Mesodermal cell (in vitro differentiated cells): ENCODE data around the gene CHCHD3.

Experiments
- H3K27ac ChIP-seq: 2 replicates; pipeline ENCODE4 v1.7.0; 2013; ENCODE audit warnings: mild to moderate bottlenecking, low read depth, low read length, moderate library complexity; ENCODE audit not compliant: severe bottlenecking
- H3K36me3 ChIP-seq: 2 replicates; pipeline ENCODE4 v1.7.1; 2013; ENCODE audit warnings: mild to moderate bottlenecking, low read length, moderate library complexity; ENCODE audit not compliant: control insufficient read depth, insufficient read depth
- H3K4me1 ChIP-seq: one replicate; pipeline ENCODE4 v1.7.1; 2013; ENCODE audit warnings: mild to moderate bottlenecking, low read length; ENCODE audit not compliant: insufficient read depth, control insufficient read depth, poor library complexity, severe bottlenecking
- H3K4me3 ChIP-seq: 2 replicates; pipeline ENCODE4 v1.7.0; 2013; ENCODE audit warnings: low read length, control low read depth, mild to moderate bottlenecking; ENCODE audit not compliant: insufficient read depth, poor library complexity, severe bottlenecking; ENCODE audit errors: extremely low read depth
- H3K9me3 ChIP-seq: 2 replicates; pipeline ENCODE4 v1.7.1; 2013; ENCODE audit warnings: mild to moderate bottlenecking, low read length, moderate library complexity; ENCODE audit not compliant: control insufficient read depth
- WGBS, 2 experiments: methylation state at CpG; one replicate each; pipeline ENCODE4 v1.1.5; 2013; ENCODE audit warnings: missing lambda C conversion rate in 2 of 2; ENCODE audit not compliant: insufficient coverage in 2 of 2; 5-methylcytosine and 5-hydroxymethylcytosine counted together

The CHCHD3 gene

DNA sequence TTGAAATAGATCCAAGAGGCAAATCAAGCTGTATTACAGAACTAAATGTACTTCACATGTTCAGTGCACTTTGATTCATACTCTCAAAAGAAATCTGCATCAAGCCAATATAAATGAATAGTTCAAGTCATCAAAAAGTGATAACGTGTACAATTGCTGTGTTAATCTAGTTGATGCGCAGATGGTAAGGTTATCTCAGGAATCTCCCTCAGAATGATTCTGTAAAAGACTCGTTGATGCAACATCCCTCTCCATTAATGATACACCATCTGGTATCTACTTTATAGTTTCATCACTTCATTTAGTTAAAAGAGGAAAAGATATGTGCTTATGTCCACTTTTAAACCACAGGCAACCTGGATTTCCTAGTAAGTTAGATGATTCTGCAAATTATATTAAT lies 200.6 kb downstream of the CHCHD3 start:
- peaks cover 13% of the 10 kb centered on the region for H3K36me3 ChIP-seq
- WGBS, 2 experiments = no CpG with 5 or more reads among the region's 3 CpGs
- H3K27ac ChIP-seq = no peak overlapping the region
- H3K9me3 ChIP-seq = no peaks in the 10 kb centered on the region
- H3K4me1 ChIP-seq = no peaks in the 10 kb centered on the region
- no peak overlapping the region for H3K4me3 ChIP-seq

DNA sequence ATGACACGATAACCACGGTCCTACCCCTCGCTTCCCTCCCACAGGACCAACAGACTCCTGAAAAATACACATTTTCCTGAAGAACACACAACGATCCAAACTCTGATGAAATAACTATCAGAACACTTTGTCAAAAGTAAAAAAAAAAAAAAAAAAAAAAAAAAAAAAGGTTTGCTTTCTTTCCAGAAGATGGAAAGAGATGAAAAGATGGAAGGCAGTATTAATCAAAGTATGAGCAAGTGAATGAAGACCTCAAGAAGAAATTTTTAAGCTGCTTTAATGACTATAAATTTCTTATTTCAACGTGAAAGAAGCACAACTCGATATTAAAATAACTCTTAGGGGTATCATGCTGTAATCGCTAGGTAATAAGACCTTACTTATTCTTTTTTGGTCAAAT lies 202.3 kb downstream of the CHCHD3 start:
- Histone ChIP-seq H3K9me3 (no peaks in the 10 kb centered on the region), H3K27ac (no peak overlapping the region), H3K4me3 (no peak overlapping the region), H3K36me3 (peaks cover 4% of the 10 kb centered on the region), H3K4me1 (no peaks in the 10 kb centered on the region)
- 83 to 87% methylated on average over 1 to 3 of the region's 7 CpGs for WGBS, 2 experiments

DNA sequence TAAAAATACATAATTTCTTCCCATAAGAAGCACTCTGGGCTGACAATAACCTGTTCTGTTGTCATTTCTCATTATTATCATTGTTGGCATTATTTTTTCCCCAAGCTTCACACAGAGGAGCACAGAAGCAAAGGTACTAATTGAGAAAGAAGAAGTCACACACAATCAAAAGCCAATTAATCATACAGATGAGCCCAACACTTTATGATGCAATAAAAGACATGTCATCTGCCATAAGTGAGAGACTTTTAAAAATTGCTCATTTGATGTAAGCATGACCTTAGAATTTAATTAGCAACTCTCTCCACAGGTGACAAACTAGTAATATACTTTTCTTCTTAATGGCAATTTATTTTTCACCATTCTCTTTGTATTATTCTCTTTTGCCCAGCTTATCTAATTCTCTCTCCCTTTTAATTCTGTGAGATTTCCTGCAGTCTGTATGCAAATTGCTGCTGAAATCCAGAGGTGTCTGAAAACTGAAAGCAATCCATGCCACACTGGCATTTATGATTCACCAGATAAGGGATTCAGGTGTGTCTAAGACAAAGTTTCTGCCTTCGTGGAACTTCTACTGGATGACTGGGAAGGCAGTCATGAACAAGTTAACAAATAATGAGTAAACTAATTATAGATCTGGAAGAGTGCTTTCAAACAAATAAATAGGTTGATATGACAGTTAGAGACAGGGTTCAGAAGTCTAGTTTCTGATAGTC lies 203.5 kb downstream of the CHCHD3 start:
- Histone ChIP-seq H3K4me1 (no peaks in the 10 kb centered on the region), H3K27ac (no peak overlapping the region), H3K4me3 (no peak overlapping the region), H3K9me3 (no peaks in the 10 kb centered on the region), H3K36me3 (peaks cover 2% of the 10 kb centered on the region)
- 100% methylated on average over 1 of the region's 1 CpG; no CpG with 5 or more reads in 1 of the 2 experiments for WGBS, 2 experiments

DNA sequence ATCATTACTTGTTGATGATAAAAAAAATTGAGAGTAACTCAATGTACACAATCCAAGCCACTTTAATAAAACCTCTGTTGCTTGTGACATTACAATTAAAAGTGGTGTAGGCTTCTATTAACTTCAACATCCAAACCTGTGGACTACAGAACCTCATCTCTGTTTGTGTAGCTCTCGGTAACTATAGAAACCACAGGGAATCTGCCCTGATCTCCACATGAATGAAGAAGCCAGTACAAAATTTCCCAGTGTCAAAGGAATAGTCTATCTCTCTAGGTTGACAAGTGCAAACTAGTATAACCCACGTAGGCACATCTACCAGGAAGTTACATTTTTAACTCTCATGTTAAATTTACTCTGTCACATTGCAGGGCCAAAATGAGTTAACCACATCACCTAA lies 204.3 kb downstream of the CHCHD3 start:
- no peaks in the 10 kb centered on the region for H3K4me1 ChIP-seq
- H3K4me3 ChIP-seq = no peak overlapping the region
- WGBS, 2 experiments = 22 to 65% methylated on average over 1 to 2 of the region's 2 CpGs
- H3K9me3 ChIP-seq = no peaks in the 10 kb centered on the region
- H3K36me3 ChIP-seq = no peaks in the 10 kb centered on the region
- H3K27ac ChIP-seq = no peak overlapping the region

DNA sequence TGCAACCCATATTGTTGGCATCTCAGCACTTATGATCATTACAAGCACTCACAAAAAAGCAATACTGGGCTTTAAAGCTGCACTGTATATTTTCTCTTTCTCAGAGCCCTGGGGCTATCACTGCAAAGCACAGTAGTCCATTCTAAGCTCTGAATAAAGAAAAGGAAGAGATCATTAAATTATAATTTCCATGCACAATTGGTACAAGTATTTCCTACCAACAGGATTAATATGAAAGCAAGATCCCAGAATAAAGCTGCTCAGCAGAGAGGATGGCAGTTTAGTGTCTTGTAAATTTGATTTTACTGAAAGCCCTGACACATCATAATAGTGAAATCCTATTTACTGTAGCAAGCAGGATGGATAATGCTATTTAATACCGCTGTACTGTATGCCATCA lies 205.3 kb downstream of the CHCHD3 start:
- Histone ChIP-seq H3K27ac (no peak overlapping the region), H3K9me3 (no peaks in the 10 kb centered on the region), H3K4me1 (no peaks in the 10 kb centered on the region), H3K4me3 (no peak overlapping the region), H3K36me3 (no peaks in the 10 kb centered on the region)
- 100% methylated on average over 1 of the region's 1 CpG; no CpG with 5 or more reads in 1 of the 2 experiments for WGBS, 2 experiments

DNA sequence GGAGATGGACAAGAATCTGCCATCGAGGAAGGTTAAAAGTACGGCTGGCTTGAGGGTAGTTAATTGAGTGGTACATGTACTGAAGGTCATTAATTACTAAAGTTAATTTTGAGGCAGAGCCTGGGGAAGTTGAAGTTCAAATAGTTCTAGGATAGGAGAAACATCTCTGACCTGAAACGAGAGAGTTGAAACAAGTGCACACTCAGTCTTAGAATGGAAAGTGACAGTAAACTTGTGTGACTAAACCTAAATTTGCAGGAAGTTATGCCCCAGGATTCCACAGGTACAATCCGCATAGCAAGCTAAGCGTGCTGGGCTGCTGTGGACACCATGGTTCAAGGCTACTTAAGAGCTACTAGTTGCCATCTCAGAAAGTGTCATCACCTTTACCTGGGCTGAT lies 209.9 kb downstream of the CHCHD3 start:
- Histone ChIP-seq H3K27ac (no peak overlapping the region), H3K4me3 (no peak overlapping the region), H3K4me1 (no peaks in the 10 kb centered on the region), H3K36me3 (no peaks in the 10 kb centered on the region), H3K9me3 (no peaks in the 10 kb centered on the region)
- 83 to 84% methylated on average over 4 to 5 of the region's 5 CpGs for WGBS, 2 experiments

DNA sequence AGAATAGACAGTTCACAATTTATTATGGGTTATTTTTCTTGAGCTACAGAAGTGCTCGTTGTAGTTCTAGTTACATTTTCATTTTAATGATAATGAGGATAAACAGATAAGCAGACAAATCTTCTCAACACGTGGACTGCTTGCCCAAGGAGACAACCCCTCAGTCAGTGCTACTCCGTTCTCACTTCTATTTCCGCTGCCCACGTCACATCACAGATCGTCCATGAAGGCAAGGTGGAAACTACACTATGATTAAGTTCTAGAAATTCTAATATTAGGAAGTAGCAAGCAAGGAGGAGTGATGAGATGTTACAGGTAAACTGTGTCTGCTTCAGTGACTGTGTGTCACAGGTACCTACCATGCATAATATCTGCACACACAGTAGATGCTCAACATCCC lies 210.5 kb downstream of the CHCHD3 start:
- no peaks in the 10 kb centered on the region for H3K4me1 ChIP-seq
- no peak overlapping the region for H3K4me3 ChIP-seq
- no peak overlapping the region for H3K27ac ChIP-seq
- H3K9me3 ChIP-seq = no peaks in the 10 kb centered on the region
- no peaks in the 10 kb centered on the region for H3K36me3 ChIP-seq
- 90% methylated on average over 3 of the region's 6 CpGs; no CpG with 5 or more reads in 1 of the 2 experiments for WGBS, 2 experiments

DNA sequence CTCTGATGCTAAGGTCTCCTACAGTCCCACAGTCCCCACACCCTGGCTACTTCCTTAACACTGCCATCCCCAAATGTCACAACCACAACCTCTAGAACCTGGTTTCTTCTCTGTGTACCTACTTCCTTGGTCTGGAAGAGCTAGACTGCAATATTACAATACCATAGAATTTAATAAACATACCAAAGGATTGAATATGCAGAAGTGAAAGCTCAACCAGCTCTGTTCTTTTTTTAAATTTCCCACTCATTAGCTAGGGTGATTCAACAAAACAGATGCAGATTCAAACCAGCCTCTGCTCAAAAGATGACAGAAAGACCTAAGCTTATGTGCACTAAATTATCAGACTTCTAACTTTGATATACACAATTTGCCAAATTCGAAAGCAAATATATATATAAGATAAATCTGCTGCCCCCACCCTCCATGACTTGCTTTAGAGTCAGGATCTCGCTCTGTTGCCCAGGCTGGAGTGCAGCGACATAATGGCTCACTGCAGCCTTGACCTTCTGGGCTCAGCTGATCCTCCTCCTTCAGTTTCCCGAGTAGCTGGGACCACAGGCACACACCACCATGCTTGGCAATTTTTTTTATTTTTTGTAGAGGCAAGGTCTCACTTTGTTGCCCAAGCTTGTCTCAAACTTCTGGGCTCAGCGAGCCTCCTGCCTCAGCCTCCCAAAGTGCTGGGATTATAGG lies 212.6 kb downstream of the CHCHD3 start:
- 88 to 94% methylated on average over 3 to 4 of the region's 5 CpGs for WGBS, 2 experiments
- no peak overlapping the region for H3K27ac ChIP-seq
- no peaks in the 10 kb centered on the region for H3K36me3 ChIP-seq

DNA sequence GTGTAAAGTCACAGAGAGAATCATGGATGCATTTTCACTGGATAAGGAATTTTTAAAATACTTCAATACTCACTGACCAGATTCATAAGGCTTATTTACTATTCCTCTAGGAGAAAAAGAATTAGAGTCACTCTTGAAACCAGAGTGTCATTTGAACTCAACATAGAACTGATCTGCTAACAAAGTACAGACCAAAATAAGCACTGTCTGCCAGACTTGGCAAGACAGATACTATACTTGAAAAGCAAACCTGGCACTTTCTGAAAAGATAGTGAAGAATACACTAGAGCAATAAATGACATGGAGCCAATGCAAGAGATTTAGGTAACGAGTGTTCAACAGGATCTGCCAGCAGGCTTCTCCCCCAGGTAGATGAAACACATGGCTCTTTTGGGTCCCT lies 215.3 kb downstream of the CHCHD3 start:
- no peaks in the 10 kb centered on the region for H3K4me1 ChIP-seq
- WGBS, 2 experiments = 80 to 100% methylated on average over 1 of the region's 1 CpG
- no peak overlapping the region for H3K4me3 ChIP-seq
- H3K27ac ChIP-seq = no peak overlapping the region
- H3K9me3 ChIP-seq = peaks cover 7% of the 10 kb centered on the region
- peaks cover 3% of the 10 kb centered on the region for H3K36me3 ChIP-seq

More for the DNA sequence above, 212.6 kb downstream of the CHCHD3 start:
- Histone ChIP-seq H3K4me3 (no peak overlapping the region), H3K9me3 (no peaks in the 10 kb centered on the region), H3K4me1 (no peaks in the 10 kb centered on the region)

DNA sequence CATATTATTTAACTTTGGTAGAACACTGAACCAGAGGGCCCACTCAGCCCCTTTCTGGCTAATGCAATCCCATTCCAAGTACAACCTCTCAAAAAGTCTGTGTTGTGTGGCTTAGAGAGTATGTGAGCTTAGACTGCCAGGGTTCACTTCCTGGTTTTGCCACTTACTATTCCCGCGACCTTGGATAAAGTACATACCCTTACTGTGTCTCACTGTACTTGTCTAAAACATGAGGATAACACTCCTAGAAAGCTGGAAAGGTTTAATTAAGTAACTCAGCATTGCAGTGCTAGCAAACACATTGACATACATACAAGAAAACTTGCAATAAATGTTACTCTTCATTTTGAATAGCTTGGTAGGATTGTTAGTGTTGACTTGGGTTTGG lies 215.8 kb downstream of the CHCHD3 start:
- Histone ChIP-seq H3K36me3 (peaks cover 3% of the 10 kb centered on the region), H3K27ac (no peak overlapping the region), H3K4me1 (no peaks in the 10 kb centered on the region), H3K9me3 (peaks cover 7% of the 10 kb centered on the region), H3K4me3 (no peak overlapping the region)
- 100% methylated on average over 2 of the region's 2 CpGs; no CpG with 5 or more reads in 1 of the 2 experiments for WGBS, 2 experiments
